ENCODE results near the gene RPL26.

DNA sequence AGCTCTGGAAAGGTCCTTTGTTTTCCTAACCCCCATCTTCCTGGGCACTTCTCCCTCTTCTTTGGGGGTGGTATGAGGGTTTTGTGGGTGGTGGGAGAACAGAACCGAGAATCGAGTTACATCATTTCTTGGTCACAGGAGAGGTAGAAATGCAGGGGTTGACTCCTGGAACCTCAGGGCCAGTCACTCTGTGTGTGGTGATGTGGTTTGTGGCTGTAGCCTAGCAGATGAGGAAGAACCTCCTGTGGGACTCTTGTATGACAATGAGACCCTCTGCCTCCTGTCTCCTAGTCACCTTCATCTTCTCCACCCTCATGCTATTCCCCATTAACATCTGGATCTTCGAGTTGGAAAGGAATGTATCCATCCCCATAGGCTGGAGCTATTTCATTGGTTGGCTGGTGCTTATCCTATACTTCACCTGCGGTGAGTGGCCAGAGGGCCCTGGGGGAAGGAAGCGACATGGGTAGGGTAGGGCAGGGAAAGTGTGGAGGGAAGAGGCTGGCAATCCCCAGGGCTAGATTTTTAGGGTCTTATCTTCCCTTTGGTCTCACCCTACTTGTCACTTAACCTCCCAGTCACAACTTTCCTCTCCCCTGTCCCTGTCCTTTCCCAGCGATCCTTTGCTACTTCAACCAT lies 37.8 kb downstream of the RPL26 start:
- TF ChIP-seq POLR2A (IDR thresholded peaks at IDR 0.05) = no peak
- no peak for TF ChIP-seq CTCF (IDR thresholded peaks at IDR 0.05)
- no peak for TF ChIP-seq POLR2AphosphoS5 (IDR thresholded peaks at IDR 0.05)
- TF ChIP-seq EP300 (IDR thresholded peaks at IDR 0.05) = no peak
